ENCODE results near the gene CDCP1. TPM values are rescaled to one million over a fixed set of nuclear protein-coding genes. Genes with fewer than 3 reads are reported as not detected.
"Not testable (repeated sequence)": the region's sequence is repeated elsewhere in the genome, so short reads cannot be mapped to it uniquely, and the experiment has no call there.

The CDCP1 gene
- total RNA-seq, 1 experiment from 2014 or later, result 85.0 TPM

DNA sequence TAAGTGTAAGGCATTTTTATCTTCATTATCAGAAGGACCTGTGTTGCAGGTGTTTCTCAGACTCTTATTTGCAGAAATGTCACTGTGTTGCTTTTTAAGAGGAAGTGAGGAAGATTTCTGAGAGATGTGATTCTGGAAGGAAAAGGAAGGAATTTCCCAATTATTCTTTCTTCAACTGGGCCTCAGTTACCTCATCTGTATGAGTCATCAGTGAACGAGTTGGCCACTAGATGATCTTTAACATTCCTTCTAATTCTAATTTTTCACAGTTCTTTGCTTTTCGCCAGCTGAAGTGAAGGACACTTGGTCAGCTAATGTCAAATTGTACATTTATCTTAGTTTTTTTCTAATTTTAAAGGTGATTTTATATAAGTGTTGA, 91.2 kb downstream of the CDCP1 start:
- Histone ChIP-seq H3K4me3 (no peak overlapping the region), H3K9me3 (ENCODE audit: insufficient read depth, low read depth) (no peaks in the 10 kb centered on the region; the same call in 1 of the 2 replicates), H3K36me3 (ENCODE audit: low read depth) (no peaks in the 10 kb centered on the region), H2AFZ (no peak overlapping the region), H3K4me1 (replicated peaks; ENCODE audit: insufficient read depth) (peaks cover 61% of the 10 kb centered on the region), H3K79me2 (ENCODE audit: low read depth) (no peaks in the 10 kb centered on the region), H4K20me1 (ENCODE audit: insufficient read depth) (no peaks in the 10 kb centered on the region), H3K4me2 (peak overlapping the region; percentile 33), H3F3A (ENCODE audit: insufficient read depth, low read depth) (peaks cover 46% of the 10 kb centered on the region), H3K27ac (peak overlapping the region; percentile 66), H3K27me3 (ENCODE audit: insufficient read depth, low read depth) (no peaks in the 10 kb centered on the region), H3K9me2 (ENCODE audit: insufficient read depth) (no peaks in the 10 kb centered on the region)
- intact Hi-C loops (cut with micrococcal nuclease; ENCODE audit: unreplicated experiment), result no loop called here
- ChIA-PET POLR2A (ENCODE audit: unreplicated experiment) (interaction anchor here (0.6 to 0.7 kb wide), 2 partner anchors 13 to 41 kb away, joined by 3 to 6 read pairs; no protein-coding TSS in a partner anchor), CTCF (no interaction called here)
- TF ChIP-seq, protein P1, sequence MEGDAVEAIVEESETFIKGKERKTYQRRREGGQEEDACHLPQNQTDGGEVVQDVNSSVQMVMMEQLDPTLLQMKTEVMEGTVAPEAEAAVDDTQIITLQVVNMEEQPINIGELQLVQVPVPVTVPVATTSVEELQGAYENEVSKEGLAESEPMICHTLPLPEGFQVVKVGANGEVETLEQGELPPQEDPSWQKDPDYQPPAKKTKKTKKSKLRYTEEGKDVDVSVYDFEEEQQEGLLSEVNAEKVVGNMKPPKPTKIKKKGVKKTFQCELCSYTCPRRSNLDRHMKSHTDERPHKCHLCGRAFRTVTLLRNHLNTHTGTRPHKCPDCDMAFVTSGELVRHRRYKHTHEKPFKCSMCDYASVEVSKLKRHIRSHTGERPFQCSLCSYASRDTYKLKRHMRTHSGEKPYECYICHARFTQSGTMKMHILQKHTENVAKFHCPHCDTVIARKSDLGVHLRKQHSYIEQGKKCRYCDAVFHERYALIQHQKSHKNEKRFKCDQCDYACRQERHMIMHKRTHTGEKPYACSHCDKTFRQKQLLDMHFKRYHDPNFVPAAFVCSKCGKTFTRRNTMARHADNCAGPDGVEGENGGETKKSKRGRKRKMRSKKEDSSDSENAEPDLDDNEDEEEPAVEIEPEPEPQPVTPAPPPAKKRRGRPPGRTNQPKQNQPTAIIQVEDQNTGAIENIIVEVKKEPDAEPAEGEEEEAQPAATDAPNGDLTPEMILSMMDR (conservative IDR thresholded peaks at IDR 0.05), result no peak
- no peak for TF ChIP-seq EZH2 (IDR thresholded peaks at IDR 0.05; ENCODE audit: low read depth)
- peak in 1 of 2 experiments; percentile 78 for DNase-seq
- BruUV-seq (replicated peaks), result no TSS peak

DNA sequence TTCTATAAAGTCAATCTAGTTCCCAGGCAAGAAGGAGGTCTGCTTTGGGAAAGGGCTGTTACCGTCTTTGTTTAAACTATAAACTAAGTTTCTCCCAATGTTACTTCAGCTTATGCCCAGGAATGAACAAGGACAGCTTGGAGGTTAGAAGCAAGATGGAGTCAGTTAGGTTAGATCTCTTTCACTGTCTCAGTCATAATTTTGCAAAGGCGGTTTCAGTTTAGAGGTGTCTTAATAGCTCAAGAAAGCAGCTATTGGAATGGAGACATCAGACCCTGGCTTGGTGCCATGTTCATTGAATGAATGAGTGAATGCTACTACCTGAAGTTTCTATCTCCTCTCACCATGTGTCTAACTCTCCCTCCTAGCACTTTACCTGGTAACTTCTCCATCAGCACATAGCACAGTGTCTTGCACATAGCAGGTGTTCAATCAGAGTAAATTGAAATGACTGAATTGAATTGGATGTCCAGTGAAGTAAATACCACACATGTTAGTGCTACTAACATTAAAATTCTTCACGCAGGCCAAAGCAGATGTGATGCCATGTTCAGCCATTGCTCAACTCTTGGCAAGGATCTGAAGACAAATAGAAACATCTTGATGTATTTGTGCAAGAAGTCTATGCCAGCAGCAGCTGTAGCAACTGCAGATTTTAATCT, 91.9 kb downstream of the CDCP1 start:
- no TSS peak for BruUV-seq (replicated peaks)
- Histone ChIP-seq H3K9me2 (ENCODE audit: insufficient read depth) (no peaks in the 10 kb centered on the region), H3K4me2 (peak overlapping the region; percentile 33), H3K27me3 (ENCODE audit: insufficient read depth, low read depth) (no peaks in the 10 kb centered on the region), H4K20me1 (ENCODE audit: insufficient read depth) (no peaks in the 10 kb centered on the region), H3K79me2 (ENCODE audit: low read depth) (no peaks in the 10 kb centered on the region), H2AFZ (no peak overlapping the region), H3K9me3 (ENCODE audit: insufficient read depth, low read depth) (no peaks in the 10 kb centered on the region; the same call in 1 of the 2 replicates), H3K4me3 (no peak overlapping the region), H3F3A (ENCODE audit: insufficient read depth, low read depth) (peaks cover 46% of the 10 kb centered on the region), H3K27ac (peak overlapping the region; percentile 66), H3K36me3 (ENCODE audit: low read depth) (no peaks in the 10 kb centered on the region), H3K4me1 (replicated peaks; ENCODE audit: insufficient read depth) (peaks cover 61% of the 10 kb centered on the region)
- intact Hi-C loops (cut with micrococcal nuclease; ENCODE audit: unreplicated experiment), result no loop called here
- DNase-seq, result peak in 1 of 2 experiments; percentile 69
- CTCF ChIA-PET, result no interaction called here
- POLR2A ChIA-PET (ENCODE audit: unreplicated experiment), result no interaction called here
- TF ChIP-seq EZH2 (IDR thresholded peaks at IDR 0.05; ENCODE audit: low read depth), result no peak
- TF ChIP-seq, protein P1 (conservative IDR thresholded peaks at IDR 0.05), result no peak

DNA sequence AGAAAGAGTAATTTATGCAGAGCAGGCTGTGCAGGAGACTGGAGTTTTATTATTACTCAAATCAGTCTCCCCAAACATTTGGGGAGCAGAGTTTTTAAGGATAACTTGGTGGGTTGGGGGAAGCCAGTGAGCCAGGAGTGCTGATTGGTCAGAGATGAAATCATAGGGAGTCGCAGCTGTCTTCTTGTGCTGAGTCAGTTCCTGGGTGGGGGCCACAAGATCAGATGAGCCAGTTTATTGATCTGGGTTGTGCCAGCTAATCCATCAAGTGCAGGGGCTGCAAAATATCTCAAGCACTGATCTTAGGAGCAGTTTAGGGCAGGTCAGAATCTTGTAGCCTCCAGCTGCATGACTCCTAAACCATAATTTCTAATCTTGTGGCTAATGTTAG, 92.4 kb downstream of the CDCP1 start:
- intact Hi-C loops (cut with micrococcal nuclease; ENCODE audit: unreplicated experiment); H3K4me3 ChIP-seq; H3K27me3 ChIP-seq (ENCODE audit: insufficient read depth, low read depth); H3K9me2 ChIP-seq (ENCODE audit: insufficient read depth); H3K79me2 ChIP-seq (ENCODE audit: low read depth); DNase-seq; POLR2A ChIA-PET (ENCODE audit: unreplicated experiment); H2AFZ ChIP-seq; H3K9me3 ChIP-seq (ENCODE audit: insufficient read depth, low read depth); CTCF ChIA-PET; H4K20me1 ChIP-seq (ENCODE audit: insufficient read depth); H3K36me3 ChIP-seq (ENCODE audit: low read depth); BruUV-seq (replicated peaks): not testable (repeated sequence)
- Histone ChIP-seq H3K27ac (peak overlapping the region; percentile 66), H3F3A (ENCODE audit: insufficient read depth, low read depth) (peaks cover 46% of the 10 kb centered on the region), H3K4me1 (replicated peaks; ENCODE audit: insufficient read depth) (peaks cover 56% of the 10 kb centered on the region), H3K4me2 (peak overlapping the region; percentile 33)

DNA sequence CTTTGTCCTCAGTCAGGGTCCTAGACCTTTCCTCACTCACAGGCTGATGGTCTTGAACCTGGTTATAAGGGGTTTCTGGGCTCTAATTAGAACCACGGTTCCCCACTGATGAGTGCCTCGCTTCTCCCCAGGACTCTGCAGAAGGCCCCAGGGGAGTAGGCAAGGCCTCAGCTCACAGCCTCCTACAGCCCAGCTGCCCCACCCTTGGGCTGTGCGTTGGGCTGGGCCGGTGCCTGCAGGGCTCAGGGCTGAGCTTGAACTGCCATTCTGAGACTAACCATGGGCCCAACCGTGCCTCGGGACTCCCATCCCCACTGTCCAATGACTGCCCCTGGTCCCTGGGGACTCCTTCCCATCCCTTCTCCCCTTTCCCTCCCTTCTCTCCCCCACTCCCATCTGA, 94.5 kb downstream of the CDCP1 start:
- Histone ChIP-seq H2AFZ (no peak overlapping the region), H3K27ac (no peak overlapping the region), H3K36me3 (ENCODE audit: low read depth) (no peaks in the 10 kb centered on the region), H3K27me3 (ENCODE audit: insufficient read depth, low read depth) (no peaks in the 10 kb centered on the region), H3K9me3 (ENCODE audit: insufficient read depth, low read depth) (no peaks in the 10 kb centered on the region; the same call in 1 of the 2 replicates), H3K79me2 (ENCODE audit: low read depth) (no peaks in the 10 kb centered on the region), H3K4me3 (no peak overlapping the region), H4K20me1 (ENCODE audit: insufficient read depth) (no peaks in the 10 kb centered on the region), H3K4me1 (replicated peaks; ENCODE audit: insufficient read depth) (peaks cover 39% of the 10 kb centered on the region), H3K9me2 (ENCODE audit: insufficient read depth) (no peaks in the 10 kb centered on the region), H3K4me2 (no peak overlapping the region), H3F3A (ENCODE audit: insufficient read depth, low read depth) (peaks cover 33% of the 10 kb centered on the region)
- TF ChIP-seq, protein P1 (conservative IDR thresholded peaks at IDR 0.05), result no peak
- no peak for TF ChIP-seq EZH2 (IDR thresholded peaks at IDR 0.05; ENCODE audit: low read depth)
- DNase-seq, result no peak
- intact Hi-C loops (cut with micrococcal nuclease; ENCODE audit: unreplicated experiment), result no loop called here
- ChIA-PET POLR2A (ENCODE audit: unreplicated experiment) (no interaction called here), CTCF (no interaction called here)
- no TSS peak for BruUV-seq (replicated peaks)

All from PC-9 (cell line).